Esophagus muscularis mucosa (tissue), 4 donors: Measurements from ENCODE around the gene TIMP1.

Experiments used
- CTCF ChIP-seq, 3 experiments: fragments of 200-600 bp in 2 of 3; fragments of 450-650 bp in 1 of 3; sonication (generic) in 2 of 3; IDR thresholded peaks; one replicate each; pipeline ENCODE4 v1.5.1; 2017 to 2019; ENCODE audit warnings: antibody characterized with exemption in 3 of 3, mild to moderate bottlenecking in 2 of 3, moderate library complexity in 1 of 3
- EP300 ChIP-seq: sonication (generic); formaldehyde crosslinking; IDR thresholded peaks from one replicate; pipeline ENCODE4 v1.6.1; 2017; ENCODE audit warnings: antibody characterized with exemption
- POLR2A ChIP-seq: fragments of 450-650 bp; IDR thresholded peaks from one replicate; pipeline ENCODE4 v1.6.1; 2017; ENCODE audit warnings: antibody characterized with exemption, moderate library complexity, mild to moderate bottlenecking, low read depth
- POLR2AphosphoS5 ChIP-seq, 2 donors: sonication (generic); formaldehyde crosslinking; IDR thresholded peaks; one replicate each; pipeline ENCODE4 v1.6.1; 2017; ENCODE audit warnings: antibody characterized with exemption in 2 of 2

DNA sequence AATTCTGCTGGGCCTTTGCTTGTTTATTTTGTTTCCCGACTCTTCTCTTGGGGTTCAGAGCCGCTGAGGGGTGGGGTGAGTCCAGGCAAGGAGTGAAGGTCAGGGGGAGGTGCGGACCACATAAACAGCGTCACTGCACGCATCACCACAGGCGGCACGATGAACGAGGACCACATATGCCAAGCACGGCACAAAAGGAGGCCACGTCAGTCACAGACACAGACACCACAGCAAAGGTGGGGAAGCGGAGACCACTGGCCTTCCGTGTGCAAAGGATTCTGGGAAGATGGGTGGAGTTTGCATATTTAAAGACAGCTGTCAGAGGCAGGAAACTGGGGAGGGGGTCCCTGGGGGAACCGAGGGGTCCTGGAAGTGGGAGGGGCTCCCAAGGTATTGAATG, 10.3 kb upstream of the TIMP1 start:
- TF ChIP-seq CTCF (IDR thresholded peaks at IDR 0.05) (no peak), POLR2A (no peak), EP300 (no peak), POLR2AphosphoS5 (IDR thresholded peaks at IDR 0.05) (no peak)
